SK-N-SH (cell line): Measurements from ENCODE around the gene KRT26. TPM values are rescaled to one million over a fixed set of nuclear protein-coding genes. Genes with fewer than 3 reads are reported as not detected.

Source experiments
- CTCF ChIA-PET: fragments of 300-600, 350-600 bp; formaldehyde crosslinking; extraction: SDS; loops from one replicate; lab custom pipeline; 2021; lab: Yijun Ruan, JAX
- POLR2A ChIA-PET: fragments of 350-600 bp; sonication (Branson Sonifier 250); formaldehyde crosslinking; extraction: SDS; loops from one replicate; lab custom pipeline; 2020; ENCODE audit warnings: antibody characterized with exemption, inconsistent platforms; lab: Yijun Ruan, JAX
- DNase-seq: peaks from one replicate; pipeline ENCODE4 v3.0.0; 2012
- H2AFZ ChIP-seq: fragments of 200-600 bp; sonication (generic); 2 replicates; pipeline ENCODE4 v1.8.1; 2016; ENCODE audit warnings: antibody characterized with exemption, mild to moderate bottlenecking, low read depth
- H3F3A ChIP-seq: fragments of 200-600 bp; sonication (generic); replicated peaks from 2 replicates; pipeline ENCODE3; 2016; ENCODE audit warnings: antibody characterized with exemption, mild to moderate bottlenecking; ENCODE audit not compliant: insufficient read depth
- H3K27ac ChIP-seq, 2 experiments: fragments of 200-500 bp in 1 of 2; fragments of 200-600 bp in 1 of 2; sonication (Bioruptor generic) in 1 of 2; sonication (generic), shearing (Covaris generic) in 1 of 2; 2 replicates each; pipeline versions ENCODE4 v1.5.1 to v1.6.1; 2014 to 2016; ENCODE audit warnings: low read depth in 2 of 2, inconsistent platforms in 1 of 2, low read length in 1 of 2, mild to moderate bottlenecking in 1 of 2, mixed read lengths in 1 of 2
- H3K27me3 ChIP-seq: fragments of 200-600 bp; sonication (generic), shearing (Covaris generic); 2 replicates; pipeline ENCODE4 v1.6.1; 2016; ENCODE audit warnings: mixed run types; ENCODE audit not compliant: insufficient read depth
- H3K36me3 ChIP-seq, 2 experiments: fragments of 200-500 bp in 1 of 2; fragments of 200-600 bp in 1 of 2; sonication (Bioruptor generic) in 1 of 2; sonication (generic) in 1 of 2; replicated peaks in 1 of 2; 2 replicates each; pipeline versions ENCODE3 to v1.5.1; 2014 to 2016; ENCODE audit warnings: low read length in 1 of 2, mild to moderate bottlenecking in 1 of 2; ENCODE audit not compliant: insufficient read depth in 2 of 2, control insufficient read depth in 1 of 2
- H3K4me1 ChIP-seq, 2 experiments: fragments of 200-500 bp in 1 of 2; fragments of 200-600 bp in 1 of 2; sonication (Bioruptor generic) in 1 of 2; sonication (generic), shearing (Covaris generic) in 1 of 2; 2 replicates each; pipeline versions ENCODE4 v1.5.1 to v1.6.1; 2014 to 2016; ENCODE audit warnings: low read depth in 1 of 2, low read length in 1 of 2, mixed run types in 1 of 2; ENCODE audit not compliant: insufficient read depth in 2 of 2, control insufficient read depth in 1 of 2
- H3K4me2 ChIP-seq: fragments of 200-600 bp; sonication (generic), shearing (Covaris generic); 2 replicates; pipeline ENCODE4 v1.6.1; 2017; ENCODE audit warnings: mixed run types
- H3K4me3 ChIP-seq, 2 experiments: fragments of 200-500 bp in 1 of 2; fragments of 200-600 bp in 1 of 2; sonication (Bioruptor generic) in 1 of 2; sonication (generic), shearing (Covaris generic) in 1 of 2; 2 replicates each; pipeline versions ENCODE4 v1.5.1 to v1.8.1; 2014 to 2016; ENCODE audit warnings: low read depth in 2 of 2, inconsistent platforms in 1 of 2, low read length in 1 of 2, mild to moderate bottlenecking in 1 of 2, mixed read lengths in 1 of 2, moderate library complexity in 1 of 2
- H3K79me2 ChIP-seq: fragments of 200-600 bp; sonication (generic); 2 replicates; pipeline ENCODE4 v1.8.1; 2017; ENCODE audit warnings: mild to moderate bottlenecking; ENCODE audit not compliant: insufficient read depth
- H3K9ac ChIP-seq: fragments of 200-600 bp; sonication (generic); 2 replicates; pipeline ENCODE4 v1.6.1; 2017; ENCODE audit warnings: mixed run types
- H3K9me2 ChIP-seq: fragments of 200-600 bp; sonication (generic); 2 replicates; pipeline ENCODE4 v1.6.1; 2017; ENCODE audit warnings: mixed run types
- H3K9me3 ChIP-seq: fragments of 200-600 bp; sonication (generic); 2 replicates; pipeline ENCODE4 v1.6.1; 2017; ENCODE audit warnings: mixed run types, mild to moderate bottlenecking, moderate library complexity
- H4K20me1 ChIP-seq: fragments of 200-600 bp; sonication (generic); 2 replicates; pipeline ENCODE4 v1.6.1; 2017; ENCODE audit warnings: mild to moderate bottlenecking, mixed run types; ENCODE audit not compliant: insufficient read depth
- CTCF ChIP-seq: fragments of 200-600 bp; sonication (generic); IDR thresholded peaks from 2 replicates; pipeline ENCODE4 v1.6.1; 2017; ENCODE audit warnings: antibody characterized with exemption, mild to moderate bottlenecking, moderate library complexity
- ELF1 ChIP-seq: IDR thresholded peaks from 2 replicates; pipeline ENCODE4 v1.4.0; 2012
- FOXM1 ChIP-seq: IDR thresholded peaks from 2 replicates; pipeline ENCODE4 v1.4.0; 2012; ENCODE audit warnings: low read depth, mild to moderate bottlenecking
- GABPA ChIP-seq: IDR thresholded peaks from 2 replicates; pipeline ENCODE4 v1.4.0; 2012; ENCODE audit warnings: low read depth, mild to moderate bottlenecking
- GATA2 ChIP-seq: sonication (generic); formaldehyde crosslinking; IDR thresholded peaks from 2 replicates; pipeline ENCODE4 v1.5.0; 2020; ENCODE audit warnings: mild to moderate bottlenecking, missing genetic modification reagents
- IRF3 ChIP-seq: fragments of 150-350 bp; IDR thresholded peaks from 2 replicates; pipeline ENCODE4 v1.6.1; 2016; ENCODE audit warnings: mild to moderate bottlenecking, low read depth, low read length
- MXI1 ChIP-seq: IDR thresholded peaks from 2 replicates; pipeline ENCODE4 v1.6.1; 2012; ENCODE audit warnings: mild to moderate bottlenecking, low read depth, low read length, improper control_type of control experiment
- NRF1 ChIP-seq: IDR thresholded peaks from 2 replicates; pipeline ENCODE4 v1.6.1; 2012; ENCODE audit warnings: low read depth, mild to moderate bottlenecking, low read length
- POLR2AphosphoS5 ChIP-seq: IDR thresholded peaks from 2 replicates; pipeline ENCODE4 v1.6.1; 2012; ENCODE audit warnings: low read depth, low read length
- RAD21 ChIP-seq: IDR thresholded peaks from 2 replicates; pipeline ENCODE4 v1.6.1; 2012; ENCODE audit warnings: mild to moderate bottlenecking, low read length
- SMC3 ChIP-seq: IDR thresholded peaks from 2 replicates; pipeline ENCODE4 v1.6.1; 2012; ENCODE audit warnings: low read depth, low read length, improper control_type of control experiment
- TEAD4 ChIP-seq: IDR thresholded peaks from 2 replicates; pipeline ENCODE4 v1.4.0; 2012; ENCODE audit warnings: mild to moderate bottlenecking, borderline replicate concordance; ENCODE audit not compliant: insufficient read depth
- USF1 ChIP-seq: IDR thresholded peaks from 2 replicates; pipeline ENCODE4 v1.4.0; 2012; ENCODE audit warnings: low read depth, borderline replicate concordance
- USF2 ChIP-seq: fragments of 150-350 bp; IDR thresholded peaks from 2 replicates; pipeline ENCODE4 v1.6.1; 2017; ENCODE audit warnings: antibody characterized with exemption, low read length, low read depth, borderline replicate concordance
- YY1 ChIP-seq: IDR thresholded peaks from 2 replicates; pipeline ENCODE4 v1.4.0; 2012; ENCODE audit warnings: low read depth, mild to moderate bottlenecking
- ZBTB33 ChIP-seq: IDR thresholded peaks from 2 replicates; pipeline ENCODE4 v1.4.0; 2012; ENCODE audit warnings: low read depth, borderline replicate concordance
- WGBS: methylation state at CpG from one replicate; pipeline ENCODE4 v1.1.6; 2017; ENCODE audit warnings: low lambda C conversion rate; 5-methylcytosine and 5-hydroxymethylcytosine counted together
- polyA plus RNA-seq, 3 experiments: library from polyadenylated mRNA; depleted of rRNA; stranded (reverse); fragments of >200 nt; gene quantifications; 2 replicates each; pipeline ENCODE4 v1.2.3, GENCODE V29; 2012

The KRT26 gene
- polyA plus RNA-seq, 1 of the 3 experiments (the other 2 are of a cell fraction), result not detected

GRCh38 chr17:40777971-40778370 lies 6.0 kb upstream of the KRT26 start:
- Histone ChIP-seq H4K20me1 (no peaks in the 10 kb centered on the region), H3K27me3 (peaks cover 65% of the 10 kb centered on the region), H3K27ac (no peak overlapping the region), H3K36me3 (no peaks in the 10 kb centered on the region), H3K9me3 (no peaks in the 10 kb centered on the region), H3K9me2 (0 out of 2 replicates have a peak, but pooled peaks cover 5% of the 10 kb centered on the region), H3K4me2 (no peak overlapping the region), H3F3A (no peaks in the 10 kb centered on the region), H3K9ac (no peak overlapping the region), H2AFZ (no peak overlapping the region), H3K79me2 (no peaks in the 10 kb centered on the region)
- POLR2A ChIA-PET, result no interaction called here
- DNase-seq, result no peak
- TF ChIP-seq IRF3, result no peak
- TF ChIP-seq YY1, result no peak
- TF ChIP-seq RAD21, result no peak
- no peak for TF ChIP-seq TEAD4
- TF ChIP-seq GABPA, result no peak
- TF ChIP-seq ZBTB33, result no peak
- TF ChIP-seq USF1, result no peak
- TF ChIP-seq USF2, result no peak
- TF ChIP-seq, all 33 proteins: peak for 0
- CTCF ChIA-PET, result no interaction called here
- H3K4me3 ChIP-seq, result no peak overlapping the region
- no peaks in the 10 kb centered on the region for H3K4me1 ChIP-seq
- 20% methylated on average over 3 of the region's 3 CpGs for WGBS

GRCh38 chr17:40777459-40777858 lies 5.5 kb upstream of the KRT26 start:
- Histone ChIP-seq H3K27me3 (peaks cover 69% of the 10 kb centered on the region), H3K9ac (no peak overlapping the region), H2AFZ (no peak overlapping the region), H3K9me2 (0 out of 2 replicates have a peak, but pooled peaks cover 5% of the 10 kb centered on the region), H3K4me3 (no peak overlapping the region), H3K9me3 (no peaks in the 10 kb centered on the region), H3K27ac (no peak overlapping the region), H3K36me3 (no peaks in the 10 kb centered on the region), H3K4me2 (no peak overlapping the region), H3F3A (no peaks in the 10 kb centered on the region), H3K4me1 (no peaks in the 10 kb centered on the region), H3K79me2 (no peaks in the 10 kb centered on the region), H4K20me1 (no peaks in the 10 kb centered on the region)
- no peak for DNase-seq
- TF ChIP-seq ELF1 (no peak), FOXM1 (no peak), MXI1 (no peak), POLR2AphosphoS5 (no peak), NRF1 (no peak), YY1 (no peak), SMC3 (no peak), CTCF (no peak), GATA2 (CRISPR knock-in tag) (no peak)
- WGBS, result 16% methylated on average over 7 of the region's 7 CpGs
- POLR2A ChIA-PET, result no interaction called here
- CTCF ChIA-PET, result no interaction called here
